GM21723 (cell line): Measurements from ENCODE around the gene SLC25A11.

Source experiments
- ATAC-seq: cut with Tn5 transposase; IDR thresholded peaks from one replicate; pipeline ENCODE4 v1.9.1; 2021; ENCODE audit warnings: mild to moderate bottlenecking, moderate library complexity; ENCODE audit not compliant: unreplicated experiment

Gene SLC25A11

DNA sequence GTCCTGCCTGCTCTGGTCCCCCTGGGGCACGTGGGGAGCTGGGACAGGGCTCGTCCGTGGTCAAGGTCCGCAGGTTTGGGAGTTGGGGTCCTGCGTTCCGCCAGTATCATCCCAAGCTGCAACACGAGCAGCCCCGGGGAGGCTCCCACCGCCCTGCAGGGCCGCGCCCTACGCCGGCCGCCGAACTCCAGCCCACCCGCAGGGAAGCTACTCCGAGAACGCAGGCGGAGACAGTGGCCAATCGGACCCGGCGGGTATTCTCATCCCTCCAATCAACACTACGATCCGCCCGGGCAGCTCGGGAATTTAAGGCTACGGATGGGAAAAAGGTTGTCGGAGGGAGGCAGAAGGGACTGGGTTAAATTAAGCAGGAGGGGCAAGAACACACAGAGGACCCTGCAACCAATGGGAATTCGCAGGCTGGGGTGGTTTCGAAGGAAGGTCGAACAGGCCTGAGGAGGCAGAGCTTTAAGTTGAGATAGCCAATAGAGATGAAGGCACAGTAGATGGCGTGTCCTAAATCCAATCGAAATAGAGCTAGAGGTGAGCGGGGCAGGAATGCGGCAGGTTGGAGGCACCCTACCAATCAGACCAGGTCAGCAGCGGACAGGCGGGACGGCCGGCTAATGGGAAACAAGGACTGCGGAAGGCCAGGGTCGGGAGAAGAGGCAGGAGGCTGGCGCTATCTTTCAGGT is 27.1 kb upstream of the SLC25A11 start:
- ATAC-seq: peak; percentile 78

DNA sequence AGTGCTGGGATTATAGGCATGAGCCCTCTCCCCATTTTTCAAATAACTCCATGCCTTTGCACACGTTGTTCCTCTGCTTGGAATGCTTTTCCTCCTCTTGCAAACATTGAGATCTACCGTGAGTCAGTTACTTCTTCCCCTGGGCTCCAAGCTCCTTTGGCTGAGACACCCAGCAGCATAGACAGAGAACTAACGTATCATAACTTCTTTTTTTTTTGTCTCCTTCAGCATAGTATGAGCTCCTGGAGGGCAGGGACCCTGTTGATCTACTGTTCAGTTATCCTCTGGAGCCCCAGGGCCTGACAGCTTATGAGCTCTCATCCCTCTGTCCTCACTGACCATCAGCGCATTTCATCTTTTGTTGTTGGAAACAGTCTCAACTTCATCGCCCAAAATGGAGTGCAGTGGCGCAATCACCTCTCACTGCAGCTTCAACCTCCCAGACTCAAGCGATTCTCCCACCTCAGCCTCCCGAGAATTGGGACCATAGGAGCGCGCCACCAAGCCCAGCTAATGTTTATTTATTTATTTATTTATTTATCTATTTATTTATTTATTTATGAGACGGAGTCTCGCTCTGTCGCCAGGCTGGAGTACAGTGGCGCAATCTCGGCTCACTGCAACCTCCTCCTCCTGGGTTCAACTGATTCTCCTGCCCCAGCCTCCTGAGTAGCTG is 25.6 kb upstream of the SLC25A11 start:
- ATAC-seq: no peak

DNA sequence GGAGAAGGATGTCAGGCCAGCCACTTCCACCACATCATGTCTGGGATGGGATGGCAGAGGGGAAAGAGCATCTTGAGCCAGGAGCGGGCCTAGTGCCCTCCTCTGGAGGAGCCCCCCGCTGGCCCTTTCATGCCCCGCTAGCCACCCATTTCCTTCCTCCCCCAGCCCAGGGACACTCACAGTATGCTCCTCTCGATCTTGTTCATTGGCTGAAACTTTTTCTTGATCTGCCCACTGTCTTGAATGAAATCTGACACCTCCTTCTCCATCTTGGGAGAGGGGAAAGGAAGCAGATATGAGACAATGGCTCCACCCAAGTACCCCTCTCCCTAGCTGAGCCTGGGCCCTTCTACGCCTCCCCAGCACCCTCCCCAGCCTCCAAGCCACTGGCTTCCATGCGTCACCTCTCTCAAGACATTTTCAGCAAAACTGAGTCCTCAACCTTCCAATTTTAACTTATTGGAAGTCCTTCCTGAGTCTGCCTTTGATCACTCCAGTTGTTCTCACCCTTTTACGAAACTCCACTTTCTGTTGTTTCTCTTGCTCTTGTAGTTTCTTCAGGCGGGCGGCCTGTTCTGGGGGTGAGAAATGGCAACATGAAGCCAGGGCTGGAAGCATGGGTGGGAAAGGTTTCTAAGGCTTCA is 20.6 kb upstream of the SLC25A11 start:
- no peak for ATAC-seq

DNA sequence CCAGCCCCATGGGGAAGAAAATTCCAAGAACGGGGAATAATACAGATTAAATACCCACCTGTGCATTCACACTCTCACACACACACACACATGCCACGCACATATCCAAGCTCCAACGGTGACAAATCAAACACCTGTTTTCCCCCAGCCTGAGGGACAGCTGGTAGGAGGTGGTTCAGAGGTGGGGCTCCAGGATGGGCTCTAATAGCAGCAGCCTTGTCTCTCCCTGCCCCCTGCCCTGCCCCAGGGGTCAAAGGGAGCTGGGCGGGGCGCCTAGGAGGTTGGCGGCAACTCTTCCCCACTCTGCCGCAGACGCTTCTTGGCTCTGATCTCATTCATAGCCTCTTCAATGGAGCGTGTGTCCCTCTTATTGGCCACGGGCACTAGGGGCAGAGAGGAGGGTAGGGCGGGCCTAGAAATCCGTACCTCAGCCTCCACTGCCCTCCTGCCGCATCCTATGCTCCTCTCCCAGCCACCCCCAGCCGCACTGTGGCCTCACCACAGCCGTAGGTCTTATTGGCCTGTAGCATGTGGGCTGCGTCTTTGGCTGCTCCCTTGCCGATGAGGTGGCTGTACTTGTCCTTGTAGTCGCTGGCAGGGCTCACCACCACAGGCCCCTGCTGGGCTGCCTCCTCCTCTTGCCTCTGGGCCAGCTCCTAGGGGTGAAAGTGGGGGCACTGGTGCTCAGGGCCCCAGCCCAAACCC is 19.6 kb upstream of the SLC25A11 start:
- ATAC-seq: no peak

DNA sequence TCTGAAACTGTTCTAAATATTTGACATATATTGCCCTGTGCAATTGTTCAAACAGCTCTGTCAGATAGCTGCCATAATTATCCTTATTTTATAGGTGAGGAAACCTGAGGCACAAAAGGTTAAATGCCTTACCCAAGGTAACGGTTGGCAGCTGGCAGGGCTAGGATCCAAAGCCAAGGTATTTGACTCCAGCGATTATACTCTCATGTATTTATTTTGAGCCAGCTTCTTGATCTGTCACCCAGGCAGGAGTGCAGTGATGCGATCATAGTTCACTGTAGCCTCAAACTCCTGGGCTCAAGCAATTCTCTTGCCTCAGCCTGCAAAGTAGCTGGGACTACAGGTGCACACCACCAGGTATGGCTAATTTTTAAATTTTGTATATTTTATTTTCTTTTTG is 18.3 kb upstream of the SLC25A11 start:
- no peak for ATAC-seq

DNA sequence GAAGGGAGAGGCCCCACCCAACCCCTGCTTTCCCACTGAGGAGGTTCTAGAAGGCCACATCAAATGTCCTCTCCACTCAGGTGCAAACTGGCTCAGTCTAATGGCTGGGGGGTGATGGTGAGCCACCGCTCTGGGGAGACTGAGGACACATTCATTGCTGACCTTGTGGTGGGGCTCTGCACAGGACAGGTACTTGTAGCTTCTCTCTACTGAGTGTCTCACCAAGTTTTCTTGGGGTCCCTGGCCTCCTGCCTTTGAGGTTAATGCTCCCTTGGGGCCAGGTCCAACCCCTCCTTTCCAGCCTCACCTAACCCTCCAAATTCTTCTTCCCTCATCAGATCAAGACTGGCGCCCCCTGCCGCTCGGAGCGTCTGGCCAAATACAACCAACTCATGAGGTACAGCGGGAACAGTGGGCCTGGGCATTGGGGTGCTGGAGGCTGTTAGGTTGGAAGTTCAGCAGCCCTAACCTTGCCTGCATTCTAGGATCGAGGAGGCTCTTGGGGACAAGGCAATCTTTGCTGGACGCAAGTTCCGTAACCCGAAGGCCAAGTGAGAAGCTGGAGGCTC is 16.7 kb upstream of the SLC25A11 start:
- ATAC-seq: no peak

DNA sequence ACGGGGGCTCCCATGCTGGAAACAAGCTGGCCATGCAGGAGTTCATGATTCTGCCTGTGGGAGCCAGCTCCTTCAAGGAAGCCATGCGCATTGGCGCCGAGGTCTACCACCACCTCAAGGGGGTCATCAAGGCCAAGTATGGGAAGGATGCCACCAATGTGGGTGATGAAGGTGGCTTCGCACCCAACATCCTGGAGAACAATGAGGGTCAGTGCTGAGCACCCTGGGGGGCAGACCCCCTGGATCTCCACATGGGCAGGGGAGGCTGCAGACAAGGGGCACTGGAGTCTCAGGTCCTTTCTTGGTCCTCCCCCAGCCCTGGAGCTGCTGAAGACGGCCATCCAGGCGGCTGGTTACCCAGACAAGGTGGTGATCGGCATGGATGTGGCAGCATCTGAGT is 15.2 kb upstream of the SLC25A11 start:
- ATAC-seq: no peak

DNA sequence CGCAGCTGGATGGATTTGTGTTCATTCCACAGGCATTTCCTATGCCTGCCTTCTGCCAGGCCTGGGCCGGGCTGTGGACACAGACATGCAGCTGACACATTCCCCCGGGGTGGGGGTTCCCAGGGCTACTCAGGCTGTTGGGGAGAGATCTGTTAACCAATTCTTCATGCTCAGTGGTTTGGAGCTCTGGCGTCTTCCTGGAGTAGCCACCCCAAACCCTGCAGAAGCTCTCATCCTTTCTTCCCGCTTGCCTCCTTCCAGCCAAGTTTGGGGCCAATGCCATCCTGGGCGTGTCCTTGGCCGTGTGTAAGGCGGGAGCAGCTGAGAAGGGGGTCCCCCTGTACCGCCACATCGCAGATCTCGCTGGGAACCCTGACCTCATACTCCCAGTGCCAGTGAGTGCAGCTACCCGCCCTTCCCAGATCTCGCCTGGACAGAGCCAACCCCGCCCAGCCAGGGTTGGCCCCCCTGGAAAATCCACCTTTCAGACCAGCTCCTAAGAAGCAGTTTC is 13.7 kb upstream of the SLC25A11 start:
- no peak for ATAC-seq

DNA sequence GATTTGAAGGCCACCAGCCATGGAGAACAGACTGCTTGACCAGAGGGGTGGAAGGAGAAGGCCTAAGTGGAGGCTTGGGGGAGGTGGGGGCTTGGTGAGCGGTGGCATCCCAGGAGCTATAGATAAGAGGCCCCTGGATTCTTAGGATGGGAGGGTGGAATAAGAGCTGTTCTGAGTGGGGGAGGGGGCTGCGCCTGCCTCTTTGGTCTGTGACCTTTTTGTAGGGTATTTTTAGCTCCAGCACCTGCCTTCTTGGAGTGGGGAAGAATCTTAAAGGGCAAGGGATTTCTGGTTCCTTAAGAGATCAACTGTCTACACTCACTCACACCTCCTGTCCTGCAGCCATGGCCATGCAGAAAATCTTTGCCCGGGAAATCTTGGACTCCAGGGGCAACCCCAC is 11.6 kb upstream of the SLC25A11 start:
- no peak for ATAC-seq

DNA sequence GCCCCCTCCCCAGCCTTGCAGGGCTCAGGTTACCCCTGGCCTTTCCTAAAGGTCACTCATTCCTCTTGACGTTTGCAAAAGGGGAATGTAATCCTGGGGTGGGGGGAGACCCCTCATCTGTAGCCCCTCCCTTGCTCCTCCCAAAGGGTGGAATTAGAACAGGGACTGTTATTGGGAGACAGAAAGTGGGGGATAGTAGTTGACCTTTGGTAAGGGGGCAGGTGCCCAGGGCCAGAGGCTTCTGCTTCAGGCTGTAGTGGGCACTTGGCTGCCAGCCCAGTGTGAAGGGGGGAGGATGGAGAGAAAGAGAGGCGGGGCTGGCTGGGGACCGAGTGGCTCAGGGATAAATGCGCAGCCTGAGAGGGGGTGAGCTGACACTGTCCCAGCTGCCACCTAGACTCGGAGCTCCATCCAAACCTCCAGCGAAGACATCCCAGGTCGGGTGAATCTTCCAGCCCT is 10.9 kb upstream of the SLC25A11 start, which contains the start of gene ENO3:
Gene ENO3 (plus strand): TSS at position 374 of the 459 bp plus-strand sequence. CDS start 711 bp downstream, outside the sequence.
- ATAC-seq: no peak

DNA sequence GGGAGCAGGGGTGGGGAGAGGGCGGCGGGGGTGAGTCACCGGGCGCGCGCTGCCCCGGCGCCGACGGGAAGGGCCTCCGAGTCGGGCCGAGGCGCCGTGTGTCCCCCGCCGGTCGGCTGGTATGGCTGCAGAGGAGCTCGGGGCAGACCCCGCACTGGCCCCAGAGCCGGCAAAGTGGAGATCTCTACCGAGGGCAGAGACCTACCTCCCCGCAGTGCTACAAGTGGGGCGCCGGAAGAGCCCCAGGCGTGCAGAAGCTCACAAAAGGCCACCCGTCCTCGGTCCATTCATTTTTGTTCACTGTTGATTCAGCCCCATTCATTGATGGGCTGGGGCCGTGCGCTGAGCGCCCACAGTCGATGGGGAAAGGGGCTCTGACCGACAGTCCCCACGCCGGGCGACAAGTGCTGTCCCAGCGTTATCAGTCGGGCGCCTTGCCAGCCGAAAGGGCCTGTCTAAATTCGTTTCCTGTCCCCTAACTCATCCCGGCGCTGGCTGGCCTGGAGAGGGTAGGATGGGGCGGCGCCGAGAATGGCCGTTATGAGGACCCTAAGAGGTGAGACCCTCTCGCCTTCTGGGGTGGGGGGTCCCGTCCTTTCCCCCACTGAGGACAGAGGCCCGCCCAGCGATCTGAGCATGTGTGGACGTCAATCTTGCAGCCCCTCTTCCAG is 10.4 kb upstream of the SLC25A11 start:
- ATAC-seq: peak; percentile 12

DNA sequence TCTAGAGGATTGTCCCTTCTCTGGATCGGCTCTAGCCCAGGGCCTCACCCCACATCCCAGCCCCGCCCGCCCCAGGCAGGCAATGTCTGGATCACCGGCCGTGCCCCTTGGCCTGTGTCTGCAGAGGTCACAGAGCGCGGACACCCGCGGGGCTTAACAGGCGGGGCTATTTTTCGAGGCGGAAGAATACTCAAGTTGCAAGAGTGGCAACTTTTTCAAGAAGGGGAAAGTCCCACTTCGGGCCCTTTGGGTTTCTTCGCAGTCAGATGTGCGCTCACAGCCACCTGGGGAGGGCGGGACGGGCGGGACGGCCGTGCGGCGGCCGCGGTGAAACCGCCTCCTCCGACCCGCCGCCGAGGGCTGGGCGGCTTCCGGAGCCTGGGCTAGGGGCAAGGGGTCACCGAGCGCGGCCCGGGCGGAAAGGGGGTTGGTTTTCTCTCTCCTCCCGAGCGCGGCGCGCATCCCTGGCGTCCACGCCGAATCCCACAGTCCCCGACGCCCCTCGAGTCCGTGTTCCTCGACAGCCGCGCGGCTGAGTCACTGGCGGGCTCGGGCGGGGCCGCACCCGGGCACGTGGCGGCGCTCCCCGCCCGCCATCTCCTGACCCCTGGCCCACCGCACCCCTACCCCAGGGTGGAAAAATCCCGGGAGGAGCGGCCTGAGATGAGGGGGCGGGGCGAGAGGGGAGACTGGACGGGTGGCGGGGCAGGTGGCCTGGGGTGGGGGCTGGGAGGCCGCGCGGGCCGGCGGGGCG is 9.7 kb upstream of the SLC25A11 start:
- ATAC-seq: peak; percentile 26

DNA sequence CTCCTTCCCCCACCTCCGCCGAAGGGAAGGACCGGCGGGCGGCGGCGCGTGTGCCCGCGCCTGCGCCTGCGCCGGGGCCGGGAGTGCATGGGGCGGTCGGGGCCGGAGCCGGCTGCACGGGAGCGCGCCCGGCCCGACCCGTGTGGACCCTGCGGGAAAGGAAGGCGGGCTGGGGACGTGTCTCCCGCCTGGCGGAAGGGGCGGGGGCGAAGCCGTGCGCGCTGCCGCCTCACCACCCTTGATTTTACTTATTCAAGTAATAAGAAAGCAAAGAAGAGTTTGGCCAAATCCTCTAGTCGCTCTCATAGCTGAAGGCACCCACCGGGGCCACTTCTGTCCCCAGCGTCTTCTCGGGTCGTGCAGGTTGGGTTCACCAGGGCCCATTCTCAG is 9.1 kb upstream of the SLC25A11 start:
- peak; percentile 29 for ATAC-seq

DNA sequence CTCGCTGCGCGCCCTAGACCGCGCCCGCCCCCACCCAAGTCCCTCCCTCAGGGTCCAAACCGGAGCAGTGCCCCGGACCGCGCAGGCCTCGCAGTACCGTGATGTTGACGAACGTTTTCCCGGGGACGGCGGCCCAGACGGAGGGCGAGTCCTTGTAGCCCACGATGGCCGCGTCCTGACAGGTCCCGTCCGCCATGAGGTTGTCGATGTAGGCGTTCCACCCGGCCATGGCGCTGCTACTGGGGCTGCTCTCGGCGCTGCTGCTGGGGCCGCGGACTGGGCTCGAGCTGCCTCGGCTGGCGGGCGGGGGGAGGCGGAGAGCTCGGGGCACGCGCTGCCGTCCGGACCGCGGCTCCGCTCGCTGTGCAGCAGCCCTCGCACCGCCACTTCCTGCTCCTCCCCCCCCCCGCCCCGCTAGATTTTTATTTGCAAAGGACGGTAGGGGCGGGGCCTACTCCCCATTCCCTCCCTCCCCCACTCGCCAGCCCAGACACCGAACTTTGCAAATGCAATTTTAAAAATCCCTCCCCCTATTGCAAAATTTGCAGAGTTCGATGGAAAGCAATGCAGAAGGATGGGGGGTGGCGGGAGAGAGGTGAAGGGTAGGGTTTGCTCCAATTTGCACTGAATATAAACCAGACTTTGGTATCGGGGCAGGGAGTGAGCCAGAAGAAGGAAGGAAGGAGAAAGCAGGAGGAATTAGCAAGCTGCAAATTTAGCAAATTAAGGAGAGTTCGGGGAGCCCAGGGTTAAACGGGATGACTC is 8.5 kb upstream of the SLC25A11 start, which contains the start of gene PFN1:
Gene PFN1 (minus strand): TSS at position 365 of the 765 bp plus-strand sequence. CDS start 136 bp downstream, at position 229.
- peak; percentile 15 for ATAC-seq

DNA sequence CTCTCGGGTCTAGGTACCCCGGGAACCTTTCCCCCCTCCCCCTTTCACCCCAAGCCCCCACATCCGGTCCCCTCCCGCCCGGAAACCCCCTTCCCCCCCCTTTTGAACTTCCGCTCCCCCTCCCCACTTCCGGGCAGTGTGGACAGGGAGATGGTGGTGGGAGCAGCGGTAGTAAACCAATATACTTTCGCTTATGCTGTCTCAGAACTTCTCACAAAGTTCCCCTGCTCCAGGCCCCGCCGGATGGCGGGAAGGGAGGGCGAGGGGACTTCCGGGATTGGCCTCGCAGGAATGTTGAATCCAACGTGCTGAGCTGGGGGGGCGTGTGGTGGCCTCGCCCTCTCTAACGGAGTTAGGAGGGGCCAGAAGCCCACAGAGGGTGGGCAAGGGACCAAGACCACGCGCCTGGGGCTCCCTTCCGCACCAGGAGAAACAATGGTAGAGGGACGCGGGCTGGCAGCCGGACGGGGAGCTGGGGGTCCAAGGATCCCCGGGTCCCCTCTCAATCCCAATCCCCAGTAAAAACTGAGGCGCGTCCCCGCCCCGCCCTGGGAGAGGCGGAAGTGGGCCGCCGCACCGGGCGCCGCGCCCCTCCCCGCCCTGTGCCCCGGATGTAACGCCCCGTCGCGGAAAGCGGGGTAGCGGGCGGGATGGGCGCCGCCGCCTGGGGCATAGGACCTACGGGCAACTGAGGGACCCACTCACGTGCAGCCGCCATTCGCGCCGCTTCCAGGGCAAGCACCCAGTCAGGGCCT is 7.7 kb upstream of the SLC25A11 start:
- no peak for ATAC-seq

DNA sequence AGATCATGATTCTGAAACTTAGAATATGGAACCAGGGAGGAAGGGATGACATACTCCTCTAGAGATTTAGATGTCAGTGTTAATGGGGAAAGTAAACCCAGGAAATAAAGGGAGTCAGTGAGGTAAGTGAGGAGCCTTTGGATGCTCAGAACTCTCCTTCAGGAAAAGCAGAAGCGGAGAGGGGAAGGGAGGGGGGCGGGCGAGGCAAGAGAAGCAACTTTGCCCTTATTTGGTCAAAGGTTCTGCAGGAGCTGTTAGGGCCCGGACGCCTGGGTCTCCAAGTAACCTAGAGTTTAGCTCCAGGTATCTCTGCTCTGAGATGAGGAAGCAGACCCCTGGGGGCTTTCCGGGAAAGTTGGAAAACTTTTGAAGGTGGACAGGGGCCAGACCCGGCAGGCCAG is 7.2 kb upstream of the SLC25A11 start:
- ATAC-seq: no peak

DNA sequence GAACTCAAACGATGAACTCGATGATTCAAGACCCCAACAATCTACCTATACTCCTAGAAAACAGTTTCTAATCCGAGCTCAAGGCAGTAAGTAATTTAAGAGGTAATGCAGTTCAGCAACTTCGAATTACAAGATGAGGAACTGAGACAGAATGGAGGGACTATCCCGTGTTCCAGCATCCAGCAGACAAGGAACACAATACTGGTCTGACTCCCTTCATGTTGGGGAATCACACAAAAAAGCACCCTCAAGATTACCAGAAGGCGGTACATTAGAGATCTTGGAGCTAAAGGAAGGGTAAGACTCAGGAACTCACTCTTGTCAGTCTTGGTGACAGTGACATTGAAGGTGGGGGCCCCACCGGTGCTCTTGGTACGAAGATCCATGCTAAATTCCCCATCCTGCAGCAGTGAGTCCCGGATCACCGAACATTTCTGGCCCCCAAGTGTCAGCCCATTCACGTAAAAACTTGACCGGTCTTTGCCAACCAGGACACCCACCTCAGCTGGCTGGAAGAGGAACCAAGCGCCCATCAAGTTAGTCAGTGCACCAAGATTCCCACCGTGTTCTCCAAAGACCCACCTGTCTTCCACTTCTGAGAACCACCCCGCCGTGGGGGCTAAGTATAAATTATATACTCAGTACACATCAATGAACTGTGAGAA is 6.6 kb upstream of the SLC25A11 start:
- ATAC-seq: no peak

DNA sequence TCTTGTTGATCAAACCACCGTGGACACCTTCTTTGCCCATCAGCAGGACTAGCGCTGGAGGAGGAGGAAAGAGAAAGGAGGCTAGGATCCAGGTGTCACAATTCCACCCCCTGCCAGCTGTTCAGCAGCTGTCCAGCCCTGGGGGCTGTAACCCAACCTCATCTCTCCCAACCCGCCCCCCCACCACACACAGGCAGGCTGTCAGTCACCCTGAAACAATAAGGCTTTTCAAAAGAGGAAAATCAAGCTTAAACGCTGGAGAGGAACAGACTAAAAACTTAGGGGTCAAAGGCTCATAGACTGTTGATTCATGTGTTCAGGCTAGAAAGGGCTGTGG is 6.1 kb upstream of the SLC25A11 start:
- no peak for ATAC-seq
